GM21381 (cell line): ENCODE measurements around the gene COLGALT1.
"Not testable (repeated sequence)": the region's sequence is repeated elsewhere in the genome, so short reads cannot be mapped to it uniquely, and the experiment has no call there.

Experiments used
- ATAC-seq: cut with Tn5 transposase; IDR thresholded peaks from one replicate; pipeline ENCODE4 v1.9.1; 2021; ENCODE audit warnings: mild to moderate bottlenecking, moderate library complexity; ENCODE audit not compliant: unreplicated experiment

The COLGALT1 gene

DNA sequence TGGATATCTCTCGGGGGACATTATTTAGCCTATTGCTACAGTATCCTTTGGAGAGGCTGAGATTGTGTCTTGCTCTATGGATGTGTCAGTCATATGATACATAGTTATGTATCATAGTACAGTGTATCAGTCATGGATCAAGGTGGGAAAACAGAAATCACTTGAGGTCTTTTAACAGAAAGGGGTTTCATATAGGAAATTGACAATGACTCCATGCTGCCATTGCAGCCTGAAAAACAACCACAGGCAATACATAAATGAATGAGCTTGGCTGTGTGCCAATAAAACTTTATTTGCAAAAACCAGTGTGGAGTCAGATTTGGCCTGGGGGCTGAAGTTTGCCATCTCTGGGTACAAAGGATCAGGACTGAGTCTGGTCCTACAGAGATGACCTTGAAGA lies 35.4 kb downstream of the COLGALT1 start:
- ATAC-seq = no peak

DNA sequence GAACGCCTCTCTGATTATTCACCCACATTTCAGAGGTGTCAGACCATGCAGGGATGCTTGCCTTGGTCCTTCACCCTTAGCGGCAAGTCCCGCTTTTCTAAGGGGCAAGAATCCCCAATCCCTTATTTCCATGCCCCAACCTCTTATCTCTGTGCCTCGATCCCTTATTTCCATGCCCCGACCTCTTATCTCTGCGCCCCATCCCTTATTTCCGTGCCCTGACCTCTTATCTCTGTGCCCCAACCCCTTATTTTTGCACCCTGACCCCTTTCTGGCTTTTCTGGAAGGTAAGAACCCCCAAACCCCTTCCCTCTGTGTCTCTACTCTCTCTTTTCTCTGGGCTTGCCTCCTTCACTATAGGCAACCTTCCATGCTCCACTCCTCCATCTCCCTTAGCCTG lies 38.8 kb downstream of the COLGALT1 start:
- not testable (repeated sequence) for ATAC-seq

DNA sequence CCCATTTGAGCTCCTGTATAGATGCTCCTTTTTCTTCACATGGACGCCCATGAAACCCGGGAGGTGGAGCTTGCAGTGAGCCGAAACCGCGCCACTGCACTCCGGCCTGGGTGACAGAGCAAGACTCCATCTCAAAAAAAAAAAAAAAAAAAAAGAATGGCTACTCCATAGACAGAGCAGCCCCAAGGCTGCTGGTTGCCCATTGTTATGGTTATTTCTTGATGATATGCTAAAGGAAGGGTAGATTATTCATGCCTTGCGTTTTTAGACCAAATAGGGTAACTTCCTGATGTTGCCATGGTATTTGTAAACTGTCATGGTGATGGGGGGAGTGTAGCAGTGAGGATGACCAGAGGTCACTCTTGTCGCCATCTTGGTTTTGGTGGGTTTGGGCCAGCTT lies 42.6 kb downstream of the COLGALT1 start:
- ATAC-seq = not testable (repeated sequence)

DNA sequence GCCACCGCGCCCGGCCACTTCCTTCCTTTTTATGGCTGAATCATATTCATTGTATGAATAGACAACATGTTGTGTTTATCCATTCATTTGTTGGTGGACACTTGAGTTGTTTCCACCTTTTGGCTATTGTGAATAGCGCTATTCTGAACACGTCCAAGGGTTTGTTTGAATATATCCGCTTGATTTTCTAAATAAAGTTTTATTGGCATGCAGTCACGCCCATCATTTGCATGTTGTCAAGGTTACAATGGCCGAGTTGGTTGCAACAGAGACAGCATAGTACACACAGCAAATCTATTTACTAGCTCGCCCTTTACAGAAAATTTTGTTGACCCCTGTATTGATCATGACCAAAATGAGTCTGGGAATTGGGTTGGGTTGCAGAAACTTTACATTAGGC lies 43.5 kb downstream of the COLGALT1 start:
- ATAC-seq = no peak

DNA sequence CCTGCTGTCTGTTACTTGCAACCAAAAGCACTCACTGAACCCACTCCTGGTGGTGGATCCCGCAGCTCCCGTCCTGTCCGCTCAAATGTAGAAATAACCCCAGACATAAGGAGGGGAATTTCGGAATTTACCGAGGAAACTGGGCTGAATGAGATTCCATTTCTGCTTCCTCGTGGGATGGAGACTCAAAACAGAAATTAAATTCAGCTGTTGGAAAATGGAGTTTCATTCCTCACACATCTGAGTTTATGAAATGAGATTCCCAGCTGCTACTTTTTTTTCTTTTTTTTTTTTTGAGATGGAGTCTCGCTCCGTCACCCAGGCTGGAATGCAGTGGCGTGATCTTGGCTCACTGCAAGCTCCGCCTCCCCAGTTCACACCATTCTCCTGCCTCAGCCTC lies 44.3 kb downstream of the COLGALT1 start:
- no peak for ATAC-seq

DNA sequence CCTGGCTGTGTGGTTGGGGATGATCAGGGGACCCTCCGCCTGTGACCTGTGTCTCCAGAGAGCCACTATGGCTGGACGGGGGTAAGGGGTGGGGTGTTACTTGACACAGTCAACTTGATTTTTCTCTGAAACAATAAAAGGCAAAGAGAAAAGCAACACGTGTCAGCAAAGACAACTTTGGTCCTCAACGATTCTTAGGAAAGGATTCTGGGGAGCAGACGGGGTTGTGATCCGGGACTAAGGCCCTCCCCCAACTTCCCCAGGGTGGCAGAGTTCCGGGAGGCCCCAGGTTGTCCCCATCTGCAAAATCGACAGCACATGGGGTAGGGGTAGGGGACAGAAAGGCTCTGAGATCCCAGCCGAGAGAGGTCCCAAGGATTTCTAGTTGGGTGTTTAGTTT lies 46.2 kb downstream of the COLGALT1 start:
- ATAC-seq = no peak

DNA sequence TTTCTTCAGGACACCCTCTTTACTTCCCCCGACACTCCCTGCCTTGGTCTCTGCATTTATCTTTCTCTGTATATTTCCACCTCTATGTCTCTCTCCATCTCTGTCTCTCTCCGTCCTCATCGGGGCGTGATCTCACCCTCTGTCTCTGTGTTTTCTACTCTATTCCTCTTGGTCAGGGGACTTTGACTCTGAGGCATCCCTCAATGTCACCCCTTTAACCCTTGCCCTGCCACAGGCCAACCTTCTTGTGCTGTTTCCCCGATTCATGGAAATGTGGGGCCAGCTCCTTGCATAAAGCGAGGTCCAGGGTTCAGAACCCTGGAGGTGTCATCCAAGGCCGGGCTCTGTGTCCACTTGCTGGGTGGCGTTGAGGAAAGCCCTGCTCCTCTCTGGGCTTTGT lies 46.8 kb downstream of the COLGALT1 start:
- ATAC-seq = no peak

DNA sequence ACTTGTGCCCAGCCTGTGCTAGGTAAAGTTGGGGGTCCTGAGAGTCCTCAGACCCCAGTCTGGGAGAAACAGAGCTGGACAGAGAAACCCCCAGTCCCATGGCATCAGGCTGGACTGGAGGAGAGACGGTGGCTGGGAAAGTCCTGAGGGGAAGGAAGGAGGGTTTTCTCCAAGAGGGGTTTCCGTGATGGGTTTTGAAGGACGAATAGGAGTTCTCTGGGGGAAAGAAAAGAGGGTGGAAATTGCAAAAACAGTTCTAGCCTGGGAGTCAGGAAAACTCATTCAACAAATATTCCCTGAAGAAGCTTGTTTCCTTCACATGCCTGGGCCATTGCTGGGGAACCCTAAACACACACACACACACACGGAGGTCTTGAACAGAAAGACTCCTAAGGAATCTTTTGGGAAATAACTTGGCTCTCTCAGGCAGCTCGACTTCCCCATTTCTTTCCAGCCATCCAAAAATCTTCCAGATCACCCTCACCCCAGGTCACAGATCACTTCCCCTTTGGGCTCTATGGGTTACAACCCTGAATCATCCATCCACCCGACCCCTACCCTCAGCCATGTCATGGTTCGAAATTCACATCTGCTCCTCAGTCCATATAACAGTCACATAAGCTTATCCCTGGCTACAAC lies 47.5 kb downstream of the COLGALT1 start:
- no peak for ATAC-seq

DNA sequence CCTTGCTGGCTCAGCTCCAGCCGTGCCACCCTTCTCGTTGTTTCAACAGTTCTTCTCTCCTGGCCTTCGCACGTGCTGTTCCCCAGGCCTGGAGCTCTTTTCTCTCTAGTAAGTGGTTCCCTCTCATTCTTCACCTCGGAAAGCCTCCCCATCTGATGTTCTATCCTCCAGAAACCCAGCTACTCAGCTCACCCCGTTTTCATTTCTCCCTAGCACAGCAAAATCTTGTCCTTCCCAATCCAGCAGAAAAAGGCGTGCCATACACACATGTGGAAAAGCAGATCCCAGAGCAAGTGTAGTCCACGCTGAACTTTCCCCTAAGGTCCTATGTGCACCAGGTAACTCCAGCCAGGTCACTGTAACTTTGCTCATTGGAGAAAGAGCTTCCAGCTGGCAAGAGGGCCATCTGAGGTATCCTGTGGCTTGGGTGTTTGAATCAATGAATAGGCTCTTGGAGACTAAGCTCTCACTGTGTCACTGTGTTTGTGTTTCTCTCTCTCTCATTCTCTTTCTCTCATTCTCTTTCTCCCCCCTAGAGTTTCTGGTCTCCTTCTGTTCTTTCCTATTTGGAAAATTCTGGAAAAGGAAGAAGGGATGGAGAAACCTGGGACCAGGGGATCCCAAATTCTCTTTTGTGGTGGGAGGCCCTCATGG lies 49.0 kb downstream of the COLGALT1 start:
- ATAC-seq = no peak

DNA sequence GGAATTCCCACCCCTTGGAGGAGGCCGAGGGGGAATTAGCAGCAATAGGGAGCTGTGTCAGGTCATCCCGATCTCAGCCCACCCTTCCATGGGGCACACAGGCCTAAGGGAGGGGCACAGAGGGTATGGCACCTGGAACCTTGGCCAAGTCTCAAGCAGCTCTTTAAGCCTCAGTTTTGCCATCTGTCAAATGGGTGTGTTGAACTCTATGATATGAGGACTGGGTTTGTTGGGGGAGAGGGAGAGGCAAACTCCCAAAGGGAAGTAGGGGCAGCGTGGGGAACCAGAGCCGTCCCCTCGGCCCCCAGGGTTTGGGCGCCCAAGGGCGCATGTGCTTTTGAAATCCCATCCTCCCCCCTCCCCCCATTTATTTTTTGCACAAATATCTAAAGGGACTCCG lies 49.7 kb downstream of the COLGALT1 start:
- no peak for ATAC-seq

DNA sequence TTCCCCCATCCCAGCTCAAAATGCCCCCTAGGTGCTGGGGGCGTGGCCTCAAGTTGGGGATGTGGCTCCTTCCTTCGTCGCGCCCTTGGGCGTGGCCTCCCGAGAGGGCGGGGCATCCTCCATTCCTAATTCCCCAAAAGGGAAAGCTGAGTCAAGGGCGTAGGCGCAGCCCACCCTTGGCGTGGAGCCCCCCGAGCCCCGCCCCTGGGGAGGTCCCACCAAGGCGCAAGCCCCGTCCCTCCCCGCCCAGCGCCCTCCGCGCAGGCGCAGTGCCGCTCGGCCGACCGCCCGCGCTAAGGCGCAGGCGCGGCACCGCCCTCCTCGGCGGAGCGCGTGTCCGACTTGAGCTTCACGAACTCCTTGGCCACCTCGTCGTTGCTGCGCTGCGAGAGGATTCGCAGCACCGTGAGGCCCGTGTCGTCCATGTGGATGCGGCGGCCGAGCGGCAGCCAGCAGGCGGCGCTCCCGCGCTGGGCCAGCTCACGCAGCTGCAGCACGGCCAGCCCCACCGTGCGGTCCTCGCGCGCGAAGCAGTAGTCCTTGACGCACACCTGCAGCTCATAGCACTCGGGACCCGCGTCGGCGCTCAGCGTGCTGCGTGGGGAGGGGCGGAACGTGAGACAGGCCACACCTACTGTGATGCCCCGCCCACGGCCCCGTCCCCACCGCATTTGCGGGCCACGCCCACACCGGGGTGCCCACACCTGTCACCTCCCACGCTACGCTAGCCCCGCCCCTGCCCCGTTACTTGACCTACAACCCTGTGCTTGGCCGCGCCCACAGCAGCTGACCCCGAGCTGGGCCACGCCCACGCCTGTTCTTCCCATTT lies 50.5 kb downstream of the COLGALT1 start:
- ATAC-seq = peak; percentile 60

DNA sequence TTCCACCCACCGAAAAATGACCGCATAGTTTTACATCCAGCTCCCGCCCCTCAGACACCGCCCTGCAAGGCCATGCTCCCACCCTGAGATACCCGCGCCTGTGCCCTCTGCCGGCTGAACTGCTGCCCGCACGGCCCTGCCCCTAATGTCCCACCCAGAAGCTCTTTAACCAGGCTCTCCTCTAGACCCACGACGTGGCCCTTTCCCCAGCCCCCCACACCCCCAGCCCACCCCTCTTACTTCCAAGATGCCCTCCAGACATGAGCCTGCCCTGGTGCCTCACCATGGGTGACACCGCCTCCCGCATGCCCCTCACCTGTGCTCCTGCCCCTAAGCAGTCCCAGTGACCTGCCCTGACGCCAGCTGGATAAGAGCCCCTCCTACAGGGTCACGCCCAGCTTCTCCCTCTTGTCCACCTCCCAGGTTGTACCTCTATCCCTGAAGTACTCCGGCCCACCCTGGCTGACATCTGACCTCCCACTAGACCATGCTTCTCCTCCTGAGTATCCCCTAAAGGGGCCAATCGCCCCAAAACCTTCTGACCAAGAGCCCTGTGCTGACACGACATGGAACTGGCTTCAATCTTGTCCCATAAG lies 51.2 kb downstream of the COLGALT1 start:
- no peak for ATAC-seq

DNA sequence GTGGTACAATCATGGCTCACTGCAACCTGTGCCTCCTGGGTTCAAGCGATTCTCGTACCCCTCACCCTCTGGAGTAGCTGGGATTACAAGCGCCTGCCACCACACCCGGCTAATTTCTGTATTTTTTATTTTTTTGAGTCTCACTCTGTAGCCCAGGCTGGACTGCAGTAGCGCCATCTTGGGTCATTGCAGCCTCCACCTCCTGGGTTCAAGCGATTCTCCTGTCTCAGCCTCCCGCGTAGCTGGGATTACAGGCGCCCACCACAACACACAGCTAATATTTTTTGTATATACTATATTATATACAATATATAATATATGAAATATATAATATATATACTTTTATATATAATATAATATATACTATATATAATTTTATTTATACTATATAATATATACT lies 52.5 kb downstream of the COLGALT1 start:
- no peak for ATAC-seq

DNA sequence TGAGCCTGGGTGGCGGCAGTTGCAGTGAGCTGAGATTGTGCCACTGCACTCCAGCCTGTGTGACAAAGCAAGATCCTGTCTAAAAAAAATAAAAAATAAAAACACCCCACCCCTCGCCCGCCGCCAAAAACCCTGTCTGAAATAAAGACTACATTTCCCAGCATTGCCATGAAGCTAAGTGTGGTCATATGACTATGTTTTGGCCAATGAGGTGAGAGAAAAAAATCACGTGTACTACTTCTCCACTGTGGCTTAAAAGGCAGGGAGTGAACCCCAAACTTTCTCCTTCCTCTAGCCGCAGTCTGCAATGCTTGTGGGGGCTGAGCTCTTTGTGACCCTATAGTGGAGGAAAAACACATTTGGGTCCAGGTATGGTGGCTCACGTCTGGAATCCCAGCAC lies 54.9 kb downstream of the COLGALT1 start:
- no peak for ATAC-seq

DNA sequence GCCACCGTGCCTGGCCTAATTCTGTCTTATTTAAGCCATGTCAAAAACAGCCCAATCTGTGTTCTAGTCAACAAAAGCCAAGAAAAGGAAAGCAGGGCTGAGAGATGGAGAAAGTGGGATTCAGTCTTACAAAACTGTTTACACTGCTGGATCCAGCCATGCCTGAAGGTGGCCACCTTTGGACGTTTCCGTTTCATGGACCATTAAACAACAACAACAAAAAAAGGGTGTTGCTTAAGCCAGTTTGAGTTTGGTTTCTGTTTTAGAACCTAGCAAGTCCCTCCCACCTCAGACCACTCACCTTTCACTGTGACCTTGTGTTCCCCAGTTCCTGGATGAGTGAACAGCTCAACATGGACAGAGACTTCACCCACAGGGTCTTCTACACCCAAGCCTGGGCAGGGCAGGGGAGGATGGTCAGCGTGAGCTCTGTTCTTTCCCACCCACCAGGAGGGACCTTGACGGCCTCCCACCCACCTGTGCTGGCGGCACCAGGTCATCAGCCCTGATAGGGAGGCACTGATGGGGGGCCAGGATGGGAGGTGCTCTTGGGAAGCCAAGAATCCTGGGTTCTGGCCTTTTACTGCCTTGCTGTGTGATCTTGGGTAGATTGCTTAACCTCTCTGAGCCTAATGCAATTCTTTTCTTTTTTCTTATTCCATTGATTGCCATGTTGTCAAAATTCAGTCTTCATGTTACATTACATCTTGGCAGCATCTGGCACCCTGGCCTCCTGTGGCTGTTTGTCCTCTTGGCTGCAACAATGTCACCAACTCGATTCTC lies 56.2 kb downstream of the COLGALT1 start:
- no peak for ATAC-seq

DNA sequence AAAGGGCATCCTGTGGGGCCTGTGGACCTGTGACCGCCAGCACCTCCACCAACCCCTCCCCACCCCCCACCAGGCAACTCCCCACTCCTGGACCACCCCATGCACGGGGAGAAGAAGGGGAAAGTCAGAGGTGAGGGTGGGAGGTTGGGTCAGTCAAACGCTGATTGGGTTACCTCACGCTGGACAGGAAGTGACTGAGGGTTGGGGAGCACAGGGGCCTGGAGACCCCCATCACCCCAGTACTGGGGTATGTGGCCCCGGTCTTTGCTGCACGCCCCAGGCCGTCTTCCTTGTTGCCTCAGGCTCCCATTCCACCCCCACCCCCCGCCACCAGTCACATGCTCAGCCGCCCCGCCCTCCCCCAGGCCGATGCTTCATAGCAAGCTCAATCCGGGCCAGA lies 59.0 kb downstream of the COLGALT1 start:
- no peak for ATAC-seq

DNA sequence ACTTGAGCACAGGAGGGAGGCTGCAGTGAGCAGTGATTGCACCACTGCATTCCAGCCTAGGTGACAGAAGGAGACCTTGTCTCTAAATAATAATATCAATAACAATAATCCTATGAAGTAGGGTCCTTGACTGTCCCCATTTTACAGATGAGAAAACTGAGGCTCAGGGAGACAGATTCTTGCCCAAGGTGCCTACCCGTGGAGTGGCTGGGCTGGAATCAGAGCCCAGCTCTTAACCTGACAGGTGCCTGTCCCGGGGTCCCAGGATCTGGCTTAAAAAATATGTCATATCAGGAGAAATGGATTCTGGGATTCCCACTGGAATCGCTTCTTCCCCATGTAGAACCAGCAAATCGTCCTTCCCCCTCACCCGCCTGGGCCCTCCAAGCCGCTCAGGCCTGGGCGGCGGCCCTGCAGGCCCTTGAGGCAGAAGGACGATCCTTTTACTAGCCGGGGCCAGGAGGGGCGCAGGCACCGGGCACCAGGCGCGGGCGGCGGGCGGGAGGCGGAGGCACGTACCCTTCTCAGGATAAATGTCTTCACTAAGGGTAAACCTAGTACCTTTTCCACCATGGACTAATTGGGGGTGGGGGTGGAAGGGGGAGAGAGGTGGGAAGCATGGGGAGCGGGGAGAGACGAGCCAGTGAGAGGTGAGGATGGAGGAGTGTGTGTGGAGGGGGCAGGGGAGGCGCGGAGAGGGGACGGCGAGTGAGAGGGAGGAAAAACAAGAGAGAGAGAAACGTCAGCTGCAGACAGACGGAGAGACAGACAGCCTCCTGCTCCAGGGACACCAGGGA lies 60.6 kb downstream of the COLGALT1 start:
- ATAC-seq = no peak

DNA sequence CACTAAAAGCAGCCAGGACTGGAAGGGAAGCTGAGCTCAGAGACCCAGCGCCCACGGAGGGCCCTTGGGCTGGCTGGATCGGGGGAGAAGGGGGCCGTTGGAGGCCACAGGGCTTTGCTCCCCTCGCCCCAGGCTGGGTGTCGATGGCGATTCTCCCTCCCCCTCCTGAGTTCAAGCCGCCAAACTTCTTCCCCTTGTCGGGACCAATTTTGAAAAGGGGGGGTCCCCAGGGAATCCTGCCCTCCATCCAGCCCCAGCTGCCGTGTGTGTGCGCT lies 61.2 kb downstream of the COLGALT1 start:
- ATAC-seq = no peak

DNA sequence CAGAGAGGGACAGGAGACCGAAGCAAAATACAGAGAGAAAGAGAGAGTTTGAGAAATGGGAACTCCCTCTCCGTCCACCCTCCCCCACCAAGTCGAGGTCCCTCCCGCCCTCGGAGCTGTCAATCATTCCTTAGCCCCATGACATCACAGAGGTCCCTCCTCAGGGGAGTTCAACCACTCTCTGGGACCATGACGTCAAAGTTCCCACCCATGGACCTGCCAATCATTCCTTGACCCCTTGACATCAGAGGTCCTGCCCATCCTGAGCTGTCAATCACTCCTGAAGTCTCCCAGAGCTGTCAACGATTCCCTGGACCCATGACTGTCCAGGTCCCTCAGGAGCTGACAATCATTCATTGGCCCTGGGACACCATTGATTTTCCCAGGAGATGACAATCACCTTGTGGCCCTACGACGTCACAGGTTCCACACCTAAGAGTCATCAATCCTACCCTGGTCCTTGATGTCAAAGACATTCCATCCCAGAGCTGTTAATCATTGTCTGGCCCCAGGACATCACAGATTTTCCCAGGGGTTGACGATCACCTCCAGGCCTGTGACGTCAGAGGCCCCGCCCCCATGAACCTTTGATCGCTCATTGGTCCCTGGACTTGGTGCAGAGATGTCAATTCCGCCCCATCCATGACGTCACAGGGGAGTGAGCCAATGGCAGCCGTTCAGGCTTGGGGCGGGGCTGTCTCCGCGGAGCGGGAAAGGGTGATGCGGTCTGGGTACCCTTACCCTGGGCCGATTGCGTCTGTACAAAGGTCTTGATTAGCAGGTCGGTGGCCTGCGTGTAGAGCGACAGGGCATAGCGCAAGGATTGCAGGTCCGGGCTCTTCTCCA lies 61.7 kb downstream of the COLGALT1 start:
- ATAC-seq = no peak

DNA sequence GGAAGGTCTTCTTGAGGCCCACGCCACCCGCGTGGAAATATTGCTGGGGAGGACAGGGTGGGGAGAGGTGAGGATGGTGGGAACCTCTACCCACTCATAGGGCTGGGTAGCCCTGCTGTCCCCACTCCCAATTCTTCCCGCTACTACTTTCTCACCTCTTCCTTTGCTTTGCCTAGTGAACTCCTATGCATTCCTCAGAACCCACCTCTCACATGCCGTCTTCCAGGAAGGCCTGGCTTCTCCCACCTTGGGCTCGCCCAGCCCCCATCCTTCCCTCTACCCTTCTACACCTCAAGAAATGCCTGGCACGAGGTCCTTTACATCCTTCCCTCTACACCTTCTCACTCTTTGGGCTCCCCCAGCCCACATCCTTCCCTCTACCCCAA lies 62.4 kb downstream of the COLGALT1 start:
- no peak for ATAC-seq
